BE2C (cell line): Measurements from ENCODE around the gene CAPSL.

Experiments used
- DNase-seq: peaks from one replicate; pipeline ENCODE4 v3.0.0-alpha.2; 2020
- H3K27me3 ChIP-seq: fragments of 250-450 bp; sonication (Bioruptor Pico); 2 replicates; pipeline ENCODE4 v1.5.1; 2020; ENCODE audit warnings: mild to moderate bottlenecking
- H3K36me3 ChIP-seq: fragments of 250-450 bp; sonication (Bioruptor Pico); 2 replicates; pipeline ENCODE4 v1.5.1; 2020; ENCODE audit warnings: mild to moderate bottlenecking
- H3K4me1 ChIP-seq: fragments of 250-450 bp; sonication (Bioruptor Pico); 2 replicates; pipeline ENCODE4 v1.5.1; 2020
- H3K4me3 ChIP-seq: 2 replicates; pipeline ENCODE4 v1.5.1; 2011; ENCODE audit warnings: low read depth, low read length
- H3K9me3 ChIP-seq: fragments of 250-450 bp; sonication (Bioruptor Pico); 2 replicates; pipeline ENCODE4 v1.5.1; 2020
- TF ChIP-seq, protein P1 (sequence below): IDR thresholded peaks from 2 replicates; pipeline ENCODE4 v1.5.1; 2012; ENCODE audit warnings: mild to moderate bottlenecking, low read depth, low read length

The CAPSL gene

DNA sequence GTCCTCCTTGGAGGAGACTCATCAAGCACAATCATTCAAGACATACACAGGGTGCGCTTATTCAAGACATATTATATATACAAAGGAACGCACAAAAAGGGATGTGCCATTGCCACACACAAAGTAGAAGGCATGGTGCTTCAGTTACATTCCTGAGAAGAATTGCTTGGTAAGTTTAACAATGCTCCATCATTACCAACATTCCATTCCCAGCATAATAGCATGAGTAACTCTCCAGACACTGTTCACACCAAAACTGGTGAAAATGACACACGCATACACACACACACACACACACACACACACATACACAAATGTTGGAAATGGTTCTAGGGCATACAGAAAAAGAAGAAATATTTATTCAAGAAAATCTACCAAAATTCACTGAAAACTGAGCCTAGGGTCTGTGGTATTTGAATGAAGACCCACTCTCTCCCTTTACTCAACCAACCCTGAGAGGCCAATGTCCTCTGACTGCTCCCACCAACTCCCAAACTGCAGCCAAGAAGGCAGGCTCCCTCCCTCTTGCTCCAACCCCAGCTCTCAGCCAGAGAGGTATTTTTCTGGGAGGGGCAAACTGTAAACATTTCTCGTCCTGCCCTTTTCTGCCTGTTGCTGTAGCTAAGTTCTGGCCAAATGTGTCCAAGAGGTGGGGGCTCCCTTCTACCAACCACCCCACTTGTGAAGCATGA lies 32.9 kb upstream of the CAPSL start:
- Histone ChIP-seq H3K4me3 (no peak overlapping the region), H3K36me3 (no peaks in the 10 kb centered on the region), H3K27me3 (no peaks in the 10 kb centered on the region), H3K9me3 (no peaks in the 10 kb centered on the region), H3K4me1 (no peaks in the 10 kb centered on the region)
- TF ChIP-seq, protein P1, sequence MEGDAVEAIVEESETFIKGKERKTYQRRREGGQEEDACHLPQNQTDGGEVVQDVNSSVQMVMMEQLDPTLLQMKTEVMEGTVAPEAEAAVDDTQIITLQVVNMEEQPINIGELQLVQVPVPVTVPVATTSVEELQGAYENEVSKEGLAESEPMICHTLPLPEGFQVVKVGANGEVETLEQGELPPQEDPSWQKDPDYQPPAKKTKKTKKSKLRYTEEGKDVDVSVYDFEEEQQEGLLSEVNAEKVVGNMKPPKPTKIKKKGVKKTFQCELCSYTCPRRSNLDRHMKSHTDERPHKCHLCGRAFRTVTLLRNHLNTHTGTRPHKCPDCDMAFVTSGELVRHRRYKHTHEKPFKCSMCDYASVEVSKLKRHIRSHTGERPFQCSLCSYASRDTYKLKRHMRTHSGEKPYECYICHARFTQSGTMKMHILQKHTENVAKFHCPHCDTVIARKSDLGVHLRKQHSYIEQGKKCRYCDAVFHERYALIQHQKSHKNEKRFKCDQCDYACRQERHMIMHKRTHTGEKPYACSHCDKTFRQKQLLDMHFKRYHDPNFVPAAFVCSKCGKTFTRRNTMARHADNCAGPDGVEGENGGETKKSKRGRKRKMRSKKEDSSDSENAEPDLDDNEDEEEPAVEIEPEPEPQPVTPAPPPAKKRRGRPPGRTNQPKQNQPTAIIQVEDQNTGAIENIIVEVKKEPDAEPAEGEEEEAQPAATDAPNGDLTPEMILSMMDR, result no peak
- no peak for DNase-seq

DNA sequence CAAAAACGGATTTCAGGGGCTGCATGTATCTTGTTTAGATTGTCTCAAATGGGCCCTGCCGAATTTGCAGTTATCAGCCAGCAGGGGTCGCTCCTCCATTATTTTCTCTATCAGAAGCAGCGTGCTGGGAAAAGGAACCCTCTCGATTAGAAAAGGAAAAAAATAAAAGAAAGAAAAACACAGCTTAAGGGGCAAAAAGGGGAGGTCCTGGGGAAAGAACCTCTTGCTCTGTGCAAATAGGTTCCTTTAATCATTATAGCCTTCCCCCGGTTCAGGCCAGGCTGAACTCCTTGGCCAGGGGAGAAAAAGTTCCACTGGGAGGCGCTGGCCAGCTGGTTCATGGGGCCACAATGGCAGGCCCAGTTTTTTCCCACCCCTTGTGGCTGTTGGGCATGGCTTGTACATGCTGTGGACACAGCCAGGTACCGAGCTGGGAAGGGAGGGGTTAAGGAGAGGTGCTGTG lies 25.0 kb upstream of the CAPSL start:
- DNase-seq, result peak; percentile 22
- TF ChIP-seq, protein P1, result peak; percentile 64
- Histone ChIP-seq H3K4me3 (no peak overlapping the region), H3K27me3 (no peaks in the 10 kb centered on the region), H3K36me3 (no peaks in the 10 kb centered on the region), H3K4me1 (no peaks in the 10 kb centered on the region), H3K9me3 (no peaks in the 10 kb centered on the region)

DNA sequence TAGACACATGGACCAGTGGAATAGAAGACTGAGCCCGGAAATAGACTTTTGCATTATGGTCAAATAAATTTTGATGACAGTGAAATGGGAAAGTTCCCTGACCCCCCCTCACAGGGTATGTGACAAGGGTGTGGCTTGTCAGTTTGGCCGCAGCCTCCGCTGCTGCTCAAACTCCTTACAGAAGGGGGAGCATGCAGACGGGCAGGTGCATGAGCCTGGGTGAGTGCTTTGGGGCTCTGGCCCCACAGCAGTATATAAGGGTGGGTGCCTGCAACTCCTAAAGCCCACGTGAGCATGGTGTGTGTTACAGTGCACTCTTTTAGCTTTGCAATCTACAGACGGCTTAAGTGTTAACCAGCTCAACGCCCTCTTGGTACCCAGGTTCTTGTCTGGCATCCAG lies 21.9 kb upstream of the CAPSL start:
- Histone ChIP-seq H3K4me3 (no peak overlapping the region), H3K9me3 (no peaks in the 10 kb centered on the region), H3K4me1 (no peaks in the 10 kb centered on the region), H3K36me3 (no peaks in the 10 kb centered on the region), H3K27me3 (no peaks in the 10 kb centered on the region)
- no peak for DNase-seq
- TF ChIP-seq, protein P1, result no peak

DNA sequence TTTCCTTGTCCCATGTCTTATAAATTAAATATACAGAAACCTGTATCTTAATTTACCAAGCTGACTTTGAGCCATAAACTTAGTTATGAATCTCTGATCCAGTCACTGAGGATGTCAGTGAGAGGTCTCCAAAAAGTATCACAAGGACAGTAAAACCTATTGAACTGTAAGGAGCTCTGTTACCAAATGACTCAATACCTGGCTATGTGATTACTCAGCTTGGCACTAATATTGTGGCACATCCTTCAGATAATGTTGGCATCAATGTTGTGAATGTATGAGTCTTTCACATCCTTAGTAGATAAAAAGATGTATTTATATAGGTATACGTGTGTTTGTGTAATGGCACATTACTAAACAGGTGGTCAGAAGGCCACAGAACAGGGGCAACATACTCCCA lies 18.0 kb upstream of the CAPSL start:
- TF ChIP-seq, protein P1, result no peak
- DNase-seq, result no peak
- Histone ChIP-seq H3K4me1 (no peaks in the 10 kb centered on the region), H3K9me3 (no peaks in the 10 kb centered on the region), H3K36me3 (no peaks in the 10 kb centered on the region), H3K27me3 (no peaks in the 10 kb centered on the region), H3K4me3 (no peak overlapping the region)

DNA sequence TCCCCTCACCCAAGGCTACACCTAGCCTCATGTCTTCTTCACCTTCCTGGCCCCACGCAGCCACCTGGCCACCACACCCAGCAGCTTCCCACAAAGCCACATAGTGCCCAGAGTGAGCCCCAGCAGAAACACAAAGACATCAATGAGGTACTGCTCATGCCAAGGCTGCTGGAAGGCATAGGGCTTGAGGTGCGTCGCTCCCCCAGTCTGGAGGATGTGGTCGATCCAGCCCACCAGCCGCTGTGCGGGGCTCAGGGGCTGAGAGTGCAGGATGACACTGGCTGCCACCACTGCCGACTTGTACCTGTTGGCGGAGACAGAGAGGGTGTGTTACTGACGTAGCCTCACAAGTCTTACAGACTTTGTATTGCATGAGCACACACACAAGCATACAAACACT lies 15.8 kb upstream of the CAPSL start:
- Histone ChIP-seq H3K27me3 (no peaks in the 10 kb centered on the region), H3K4me3 (no peak overlapping the region), H3K36me3 (no peaks in the 10 kb centered on the region), H3K9me3 (no peaks in the 10 kb centered on the region), H3K4me1 (no peaks in the 10 kb centered on the region)
- TF ChIP-seq, protein P1, result no peak
- no peak for DNase-seq

DNA sequence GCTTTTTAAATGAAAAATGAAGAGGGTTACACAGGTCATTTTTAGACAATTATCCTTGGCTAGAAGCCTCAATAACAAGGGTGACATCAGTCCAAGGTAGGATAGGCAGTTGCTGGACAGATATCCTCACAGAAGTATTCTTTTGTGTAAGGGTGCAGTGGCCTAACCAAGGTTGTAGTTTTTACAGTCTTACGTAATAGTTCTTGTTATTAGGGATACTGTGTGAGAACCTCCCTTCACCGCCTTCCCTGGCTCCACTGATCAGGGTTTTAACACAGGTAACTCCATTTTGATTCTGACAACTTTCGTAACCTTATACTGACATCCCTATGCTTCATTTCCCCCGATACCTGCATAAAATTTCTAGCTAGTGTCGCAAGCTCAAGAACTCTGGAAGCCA lies 8.7 kb upstream of the CAPSL start:
- Histone ChIP-seq H3K27me3 (no peaks in the 10 kb centered on the region), H3K4me3 (no peak overlapping the region), H3K4me1 (no peaks in the 10 kb centered on the region), H3K36me3 (no peaks in the 10 kb centered on the region), H3K9me3 (no peaks in the 10 kb centered on the region)
- TF ChIP-seq, protein P1, result no peak
- no peak for DNase-seq
